Tongue (tissue), 2 donors: Measurements from ENCODE around the gene FLNB. TPM values are rescaled to one million over a fixed set of nuclear protein-coding genes. Genes with fewer than 3 reads are reported as not detected.
A peak's percentile ranks its signal among the peaks of the same experiment; 100 is the strongest.
"Not testable (repeated sequence)": the region's sequence is repeated elsewhere in the genome, so short reads cannot be mapped to it uniquely, and the experiment has no call there.

Experiments
- DNase-seq: peaks from one replicate; pipeline ENCODE4 v3.0.0-alpha.2; 2015
- total RNA-seq: library from RNA; depleted of rRNA; stranded (reverse); fragments of >200 nt; gene quantifications from one replicate; pipeline ENCODE4 v1.2.3, GENCODE V29; 2014

The FLNB gene
- total RNA-seq, 1 donor from 2014 or later, result 82.6 TPM

DNA sequence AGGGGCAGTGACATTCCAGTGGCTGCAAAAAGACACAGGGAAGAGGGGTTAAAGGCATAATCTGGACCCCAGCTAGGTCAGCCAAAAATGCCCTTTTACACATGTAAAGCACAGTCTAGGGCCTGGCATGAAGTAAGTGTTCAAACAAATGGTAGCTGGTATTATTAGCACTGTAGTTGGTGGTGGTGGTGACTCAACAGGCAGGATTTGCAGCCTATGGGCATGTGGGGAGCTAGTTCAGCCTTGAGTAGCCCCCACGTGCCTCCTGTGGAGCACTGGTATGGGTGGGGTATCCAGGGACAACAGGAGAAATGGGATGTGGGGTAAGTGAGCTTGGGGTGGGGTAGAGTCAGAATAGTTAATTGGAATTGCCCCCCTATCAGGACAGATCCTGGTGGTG lies 175.0 kb downstream of the FLNB start:
- no peak for DNase-seq

DNA sequence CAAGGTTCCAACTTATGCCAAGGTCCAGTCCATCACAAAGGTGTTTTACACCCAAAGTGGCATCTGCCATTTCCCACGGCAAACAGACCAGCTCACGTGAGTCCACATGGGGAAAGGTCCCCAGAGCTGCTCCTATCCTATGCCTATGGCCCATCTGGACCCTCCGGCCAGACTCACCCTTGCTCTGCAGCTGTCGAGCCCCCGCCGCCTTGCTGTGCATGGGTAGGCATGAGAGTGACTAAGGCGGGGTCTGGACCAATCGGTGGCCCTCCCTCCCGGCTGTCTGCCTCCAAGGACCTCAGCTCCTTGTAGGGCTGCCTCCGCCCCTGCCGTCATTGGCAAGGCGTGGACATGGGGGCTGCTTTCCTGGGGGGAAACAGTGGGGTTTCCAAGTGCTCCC lies 175.7 kb downstream of the FLNB start:
- DNase-seq, result no peak

DNA sequence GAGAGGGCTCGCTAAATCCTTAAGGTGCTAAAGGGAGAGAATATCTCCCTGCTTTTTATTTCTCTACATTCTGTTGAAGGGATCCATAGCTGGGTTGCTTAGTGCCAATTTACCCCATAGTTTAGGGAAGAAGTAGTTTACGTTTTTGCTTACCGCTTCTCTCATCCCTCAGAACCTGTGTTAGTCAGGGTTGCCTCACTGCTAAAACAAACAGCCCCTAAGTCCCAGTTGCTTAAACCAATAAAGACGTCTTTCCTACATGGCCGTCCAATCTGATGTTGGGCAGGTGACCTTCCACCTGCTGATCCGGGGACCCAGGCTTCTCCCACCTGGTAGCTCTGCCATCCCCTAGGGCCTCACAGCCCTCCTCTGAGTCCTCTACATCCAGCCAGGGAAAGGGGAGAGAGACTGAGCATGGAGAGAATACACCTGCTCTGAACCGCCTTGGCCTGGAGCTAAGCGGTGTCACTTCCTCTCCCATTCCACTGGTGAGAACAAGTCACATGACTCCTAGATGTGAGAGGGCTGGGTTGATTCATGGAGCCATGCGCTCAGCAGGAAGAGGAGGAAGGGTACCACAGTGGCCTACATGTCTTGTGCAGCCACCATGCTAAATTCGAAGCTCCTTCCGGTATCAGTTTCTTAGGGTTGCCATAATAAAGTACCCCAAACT lies 176.2 kb downstream of the FLNB start:
- no peak for DNase-seq

DNA sequence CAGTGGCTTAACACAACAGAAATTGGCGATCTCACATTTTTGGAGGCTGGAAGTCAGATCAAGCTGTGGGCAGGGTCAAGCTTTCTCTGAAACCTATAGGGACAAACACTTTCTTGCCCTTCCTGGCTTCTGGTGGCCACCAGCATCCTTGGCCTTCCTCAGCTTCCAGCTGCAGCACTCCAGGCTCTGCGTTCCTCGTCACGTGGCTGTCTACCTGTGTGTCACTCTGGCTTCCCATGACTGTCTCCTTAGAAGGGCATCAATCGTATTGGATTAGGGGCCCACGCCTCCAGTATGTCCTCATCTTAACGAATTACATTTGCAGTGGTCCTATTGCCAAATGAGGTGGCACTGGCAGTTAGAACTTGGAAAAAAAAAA lies 176.7 kb downstream of the FLNB start:
- DNase-seq, result no peak

DNA sequence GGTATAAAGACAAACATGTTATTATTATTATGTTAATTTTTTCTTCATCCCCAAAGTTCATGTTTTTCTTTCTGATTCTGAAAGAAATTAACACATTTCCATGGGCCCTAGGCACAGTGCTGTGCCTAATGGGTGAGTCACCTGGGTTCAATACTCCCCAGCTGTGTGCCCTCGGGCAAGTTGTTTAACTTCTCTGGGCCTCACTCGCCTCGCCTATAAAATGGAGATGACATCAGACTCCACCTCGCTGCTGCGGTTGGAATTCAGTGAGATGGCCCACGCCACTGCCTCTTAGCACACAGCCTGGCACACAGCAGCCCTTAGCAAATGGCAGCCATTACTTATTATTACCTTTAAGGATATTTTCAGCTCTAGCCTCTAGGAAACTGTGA lies 179.9 kb downstream of the FLNB start:
- no peak for DNase-seq

DNA sequence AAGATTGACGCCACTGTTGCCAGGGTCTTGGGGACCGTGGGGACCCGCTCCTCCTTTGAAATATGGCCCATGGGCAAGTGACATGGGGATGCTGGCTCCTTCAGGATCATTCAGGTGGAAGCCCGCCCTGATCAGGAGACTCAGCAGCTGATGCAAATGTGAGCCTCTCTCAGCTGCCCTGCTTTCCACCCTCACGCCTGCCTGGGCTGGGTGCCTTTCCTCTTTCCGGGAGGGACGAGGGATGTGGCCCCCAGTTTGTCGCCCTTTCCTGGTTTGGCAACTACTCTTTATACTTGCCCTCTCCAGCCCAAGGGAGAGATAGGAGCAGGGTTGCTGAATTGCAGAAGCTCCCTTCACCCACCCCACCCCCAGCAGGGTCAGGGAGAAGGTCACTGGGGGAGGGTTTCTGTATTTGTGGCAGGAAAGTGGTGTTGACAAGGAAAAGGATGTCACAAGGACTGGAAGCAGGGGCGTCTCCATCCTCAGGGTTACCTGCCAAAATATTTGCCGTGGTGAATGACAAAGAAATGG lies 180.8 kb downstream of the FLNB start:
- no peak for DNase-seq

DNA sequence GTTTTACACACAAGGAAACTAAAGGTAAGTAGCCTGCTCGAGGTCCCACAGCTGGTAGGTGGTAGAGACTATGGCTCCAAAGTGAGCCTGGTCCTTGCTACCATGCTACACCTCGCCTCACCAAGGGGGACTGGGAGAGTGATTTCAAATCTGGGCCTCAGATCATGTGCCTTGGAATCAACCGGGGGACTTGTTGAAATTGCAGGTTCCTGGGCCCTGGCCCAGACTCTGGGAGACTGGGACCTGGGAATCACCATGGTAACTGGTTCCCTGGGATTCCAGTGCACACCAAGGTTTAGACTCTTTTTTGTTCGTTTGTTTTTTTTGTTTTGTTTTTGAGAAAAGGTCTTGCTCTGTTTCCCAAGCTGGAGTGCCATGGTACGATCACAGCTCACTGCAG lies 181.5 kb downstream of the FLNB start:
- DNase-seq, result no peak

DNA sequence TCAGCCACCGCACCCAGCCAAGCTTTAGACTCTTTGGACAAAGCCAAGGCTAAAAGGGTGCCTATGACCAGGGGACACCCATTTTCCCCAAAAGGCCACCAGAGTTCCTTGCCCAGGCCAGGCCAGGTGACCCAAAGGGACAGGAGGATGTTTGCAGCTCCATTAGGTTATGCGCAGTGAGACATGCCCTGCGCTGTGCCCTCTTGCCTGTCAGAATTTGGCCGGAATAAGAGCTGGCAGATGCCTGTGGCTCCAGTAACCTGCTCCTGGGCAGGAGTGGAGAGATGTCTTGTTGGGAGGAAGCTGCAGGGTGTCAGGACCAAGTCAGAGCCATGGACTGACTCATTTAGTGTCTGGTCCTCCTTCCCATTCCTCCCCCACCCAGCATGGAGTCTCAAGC lies 182.1 kb downstream of the FLNB start:
- DNase-seq, result no peak

DNA sequence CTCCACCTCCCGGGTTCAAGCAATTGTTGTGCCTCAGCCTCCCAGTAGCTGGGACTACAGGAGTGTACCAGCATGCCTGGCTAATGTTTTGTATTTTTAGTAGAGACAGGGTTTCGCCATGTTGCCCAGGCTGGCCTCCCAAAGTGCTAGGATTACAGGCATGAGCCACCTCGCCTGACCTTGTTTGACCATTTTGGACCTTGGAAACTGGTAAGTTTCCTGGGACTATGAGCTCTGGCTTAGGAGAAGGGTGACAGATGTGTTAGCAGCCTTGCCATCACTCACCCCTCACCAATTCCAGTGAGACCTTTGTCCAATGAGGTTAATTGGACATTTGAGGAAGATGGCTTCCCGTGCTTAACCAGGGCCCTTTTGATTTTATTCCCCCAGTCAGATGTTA lies 182.7 kb downstream of the FLNB start:
- no peak for DNase-seq

DNA sequence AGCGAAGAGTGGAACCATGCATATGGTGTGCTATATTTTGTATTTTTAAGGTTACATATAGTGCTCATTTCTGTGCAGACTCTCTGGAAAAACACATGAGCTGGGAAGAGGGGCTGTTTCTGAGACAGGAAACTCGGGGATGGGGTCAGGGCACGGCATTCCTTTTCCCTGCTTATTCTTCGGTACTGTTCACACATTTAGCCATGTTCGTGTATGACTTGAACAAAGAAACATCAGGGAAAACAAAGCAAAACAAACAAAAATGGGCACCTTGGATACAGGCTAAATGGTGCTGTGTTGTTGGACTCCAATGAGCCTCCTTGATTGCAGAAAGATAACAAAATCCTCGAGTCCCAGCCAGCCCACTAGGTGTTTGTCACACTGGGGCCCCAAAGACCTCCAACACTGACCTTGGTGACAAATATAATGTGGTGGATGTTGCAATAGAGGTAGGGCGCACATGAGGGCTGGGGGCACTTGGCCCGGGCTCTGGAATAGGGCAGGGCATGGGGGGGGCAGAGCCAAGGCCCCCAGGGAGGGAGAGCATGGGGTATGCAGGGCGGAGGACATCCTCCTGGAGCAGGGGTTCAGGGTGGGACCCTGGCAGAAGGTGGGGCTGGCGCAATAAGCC lies 183.3 kb downstream of the FLNB start:
- no peak for DNase-seq

DNA sequence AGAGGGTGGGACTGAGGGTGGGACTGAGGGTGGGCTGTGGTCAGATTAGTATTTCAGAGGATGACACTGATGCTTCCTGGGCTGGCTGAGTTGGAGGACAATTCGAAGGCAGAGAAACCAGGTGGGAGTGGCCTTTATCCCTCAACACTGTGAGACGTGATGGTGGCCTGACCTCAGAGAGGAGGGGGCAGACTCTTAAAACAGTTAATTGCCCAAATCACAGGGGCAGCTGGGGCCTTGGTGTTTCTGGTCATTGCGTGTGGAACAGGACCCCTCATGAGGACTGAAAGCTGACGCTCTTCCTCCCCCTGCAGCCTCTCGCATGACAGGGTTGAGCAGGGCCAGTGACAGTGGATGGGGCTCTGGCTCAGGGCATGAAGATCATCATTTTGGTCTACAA lies 183.8 kb downstream of the FLNB start:
- no peak for DNase-seq

DNA sequence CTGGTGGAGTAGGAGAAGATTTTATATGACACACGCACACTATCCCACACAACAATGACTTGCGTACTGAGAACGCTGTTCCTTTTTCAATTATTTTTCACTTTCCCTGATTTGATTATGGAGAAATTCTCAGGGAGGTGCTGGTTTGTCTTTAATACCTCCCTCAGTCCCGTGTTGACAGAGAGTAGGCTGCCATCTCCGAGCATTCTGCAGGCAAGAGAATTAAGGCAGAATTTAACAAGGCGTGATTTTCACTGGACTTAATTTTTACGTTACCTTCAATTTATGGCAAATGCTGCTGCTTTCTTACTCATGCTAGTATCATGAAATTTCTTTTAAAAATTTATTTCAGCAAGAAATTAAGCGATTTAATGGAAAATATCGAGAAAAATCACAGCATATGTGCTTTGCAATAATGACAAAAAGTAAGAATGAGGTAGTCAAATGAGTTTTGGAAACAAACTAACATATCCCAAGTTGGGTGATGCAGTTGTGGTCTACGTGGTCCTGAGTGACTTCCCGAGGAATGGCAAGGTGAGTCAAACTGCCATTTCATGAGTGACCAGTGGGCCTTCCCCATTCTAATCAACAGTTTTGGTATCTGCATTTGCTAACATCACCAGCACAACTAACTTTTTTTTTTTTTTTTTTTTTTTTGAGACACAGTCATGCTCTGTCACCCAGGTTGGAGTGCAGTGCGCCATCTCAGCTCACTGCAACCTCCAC lies 185.6 kb downstream of the FLNB start:
- DNase-seq, result no peak

DNA sequence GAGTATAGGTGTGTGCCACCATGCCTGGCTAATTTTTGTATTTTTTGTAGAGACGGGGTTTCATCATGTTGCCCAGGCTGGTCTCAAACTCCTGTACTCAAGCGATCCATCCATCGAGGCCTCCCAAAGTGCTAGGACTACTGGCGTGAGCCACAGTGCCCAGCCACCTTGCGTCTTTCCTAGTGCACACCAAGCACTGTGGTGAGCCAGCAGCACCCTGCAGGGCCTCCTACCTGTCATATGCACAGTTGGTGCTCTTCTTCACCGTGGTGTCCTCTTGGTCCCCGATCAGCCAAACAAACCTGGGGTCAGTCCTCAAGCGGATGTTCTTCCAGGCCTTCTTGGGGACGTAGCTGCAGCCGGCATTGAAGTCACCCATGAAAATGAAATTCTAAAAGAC lies 189.4 kb downstream of the FLNB start:
- DNase-seq, result no peak

DNA sequence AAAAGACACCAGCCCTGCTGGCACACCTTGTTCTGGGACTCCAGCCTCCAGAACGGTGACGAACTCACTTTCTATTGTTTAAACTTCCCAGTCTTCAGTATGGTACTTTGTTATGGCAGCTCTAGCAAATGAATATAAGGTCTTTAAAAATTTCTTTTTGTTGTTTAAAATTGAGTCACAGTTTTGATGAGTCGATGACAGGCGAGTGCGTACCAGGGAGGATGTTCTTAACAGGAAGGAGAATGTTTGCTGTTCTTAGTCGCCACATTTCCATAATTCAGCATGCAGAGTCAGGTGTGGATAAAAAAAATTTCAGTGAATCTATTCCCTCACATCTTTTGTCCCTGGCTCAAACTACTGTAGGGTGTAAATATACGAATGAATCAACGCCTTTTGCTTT lies 190.1 kb downstream of the FLNB start:
- DNase-seq, result no peak

DNA sequence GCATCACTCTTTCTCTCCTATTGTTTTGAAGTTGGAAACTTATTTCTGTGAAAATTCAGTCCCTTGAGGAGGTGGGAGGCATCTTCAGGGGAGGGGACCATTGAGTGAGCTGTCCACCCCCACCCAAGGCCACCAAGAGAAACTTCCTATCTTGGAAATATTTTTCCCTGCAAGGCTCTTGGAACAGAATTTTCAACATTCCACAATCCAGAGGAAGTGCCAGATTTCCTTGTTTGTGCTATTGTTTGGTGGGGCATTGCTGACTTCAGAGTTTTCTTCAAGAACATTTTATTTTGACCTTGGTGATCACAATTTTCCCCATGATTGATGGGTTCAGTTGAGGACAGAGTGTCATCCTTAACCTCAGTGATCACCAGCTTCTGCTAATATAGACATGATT lies 190.6 kb downstream of the FLNB start:
- no peak for DNase-seq

DNA sequence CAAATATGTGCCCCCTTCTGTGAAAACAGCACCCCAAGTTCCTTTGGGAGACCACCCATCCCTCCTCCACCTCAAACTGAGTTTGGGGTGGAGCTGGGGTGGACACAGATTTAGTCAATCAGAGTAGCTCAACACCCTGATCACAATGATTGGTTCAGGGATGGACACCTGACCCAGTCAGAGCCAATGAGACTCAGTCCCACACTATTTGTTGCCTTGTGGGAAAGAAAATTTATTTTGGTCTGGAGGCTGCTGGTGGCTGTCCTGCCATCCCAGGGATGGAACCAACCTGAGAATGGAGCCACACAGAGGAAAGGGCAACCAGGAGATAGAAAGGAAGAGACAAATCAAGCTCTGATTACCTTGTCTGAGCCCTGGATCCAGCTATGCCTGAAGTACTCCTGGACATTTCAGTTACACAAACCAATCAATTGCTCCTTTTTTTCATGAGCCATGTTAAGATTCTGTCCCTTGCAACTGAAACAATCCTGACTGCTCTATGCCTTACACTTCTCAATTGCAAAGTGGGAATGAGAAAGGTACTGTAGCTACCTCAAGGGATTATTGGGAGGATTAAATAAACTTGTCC lies 192.0 kb downstream of the FLNB start:
- no peak for DNase-seq

DNA sequence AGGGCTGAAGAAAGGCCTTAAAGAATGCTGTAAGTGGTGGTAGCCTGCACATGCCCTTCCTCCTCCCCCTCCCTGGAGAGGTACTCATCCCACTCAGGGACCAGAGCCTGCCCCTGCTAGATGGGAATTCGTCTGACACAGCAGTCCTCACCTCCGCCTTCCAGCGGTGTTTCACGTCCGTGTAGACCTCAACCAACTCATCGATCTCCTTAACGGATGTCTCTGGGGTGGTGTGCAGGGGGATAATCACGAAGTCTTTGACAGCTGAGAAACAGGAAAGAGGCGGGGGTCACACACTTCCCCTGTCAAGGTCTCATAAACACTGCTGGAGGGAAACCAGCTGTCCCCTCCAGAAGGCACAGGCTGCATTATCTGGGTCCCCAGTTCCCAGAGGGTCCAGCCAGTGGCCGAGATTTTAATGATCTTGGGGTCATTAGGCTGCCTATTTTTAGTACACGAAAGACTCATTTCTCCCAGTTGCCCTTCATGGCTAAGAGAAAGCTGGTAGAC lies 192.7 kb downstream of the FLNB start:
- no peak for DNase-seq

DNA sequence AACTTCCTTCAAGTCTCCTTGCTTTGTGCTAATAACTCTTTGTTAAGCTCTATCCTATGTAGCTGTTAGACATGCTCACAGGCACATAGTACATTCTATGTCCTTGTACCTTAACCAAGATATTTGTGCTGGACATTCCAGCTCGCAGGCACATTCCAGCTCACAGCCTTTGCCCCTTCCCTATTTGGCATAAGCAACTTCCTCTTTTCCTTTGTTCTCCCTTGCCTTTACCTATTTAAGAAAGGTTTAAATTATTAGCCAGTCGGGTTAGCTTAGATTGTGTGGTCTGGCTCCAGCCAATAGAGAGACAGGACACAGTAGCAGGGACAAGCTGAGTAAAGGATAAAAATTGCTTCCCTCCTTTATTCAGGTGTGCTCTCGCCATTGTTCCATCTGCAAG lies 193.2 kb downstream of the FLNB start:
- not testable (repeated sequence) for DNase-seq

DNA sequence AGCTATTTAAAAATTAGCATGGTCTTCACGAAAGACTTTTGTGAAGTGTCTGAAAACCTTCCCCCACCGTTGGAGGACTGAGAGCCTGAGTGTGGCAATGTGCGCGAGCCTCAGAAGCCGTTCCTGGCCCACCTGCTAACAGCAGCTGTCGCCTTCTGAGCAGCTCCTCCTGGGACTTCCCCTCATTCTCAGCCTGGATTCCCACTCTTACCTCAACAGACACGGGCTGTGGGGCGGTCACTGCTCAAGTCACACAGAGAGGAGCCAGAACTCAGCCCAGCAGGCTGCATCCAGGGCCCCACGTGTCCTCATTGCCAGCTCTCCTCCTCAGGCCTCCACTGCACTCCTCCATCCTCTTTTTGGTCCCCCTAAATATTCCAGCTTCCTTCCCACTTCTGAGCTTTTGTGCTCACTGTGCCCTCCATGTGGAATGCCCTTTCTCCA lies 194.7 kb downstream of the FLNB start:
- DNase-seq, result peak; percentile 70

DNA sequence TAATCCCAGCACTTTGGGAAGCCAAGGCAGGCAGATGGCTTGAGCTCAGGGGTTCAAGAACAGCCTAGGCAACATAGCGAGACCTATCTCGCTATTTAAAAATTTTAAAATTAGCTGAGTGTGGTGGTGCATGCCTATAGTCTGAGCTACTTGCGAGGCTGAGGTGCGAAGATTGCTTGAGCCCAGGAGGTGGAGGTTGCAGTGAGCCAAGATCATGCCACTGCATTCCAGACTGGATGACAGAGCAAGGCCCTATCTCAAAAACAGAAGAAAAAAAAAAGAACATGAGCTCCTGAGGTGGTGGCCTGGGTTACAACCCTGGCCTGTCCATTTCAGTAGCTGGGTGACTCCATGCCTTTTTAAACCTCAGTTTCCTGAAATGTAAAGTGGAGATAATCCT lies 195.3 kb downstream of the FLNB start:
- no peak for DNase-seq

DNA sequence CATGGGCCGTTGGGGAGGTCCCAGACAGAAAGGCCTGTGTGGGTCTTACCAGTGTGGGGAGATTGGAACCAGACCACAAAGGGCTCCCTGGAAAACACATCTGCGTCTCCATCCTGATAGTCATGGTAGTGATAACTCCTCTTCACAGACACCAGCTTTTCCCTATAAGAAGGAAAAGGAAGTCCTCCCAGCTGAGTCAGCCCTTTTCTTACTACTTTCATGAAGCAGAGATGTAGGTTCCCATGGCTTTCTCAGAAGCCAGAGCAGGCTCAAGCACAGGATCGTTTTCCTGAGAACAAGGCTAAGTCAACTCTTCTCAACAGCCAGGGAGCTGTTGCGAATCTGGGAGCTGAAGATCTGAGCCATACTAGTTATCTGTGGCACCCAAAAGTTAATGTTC lies 196.5 kb downstream of the FLNB start:
- DNase-seq, result no peak

DNA sequence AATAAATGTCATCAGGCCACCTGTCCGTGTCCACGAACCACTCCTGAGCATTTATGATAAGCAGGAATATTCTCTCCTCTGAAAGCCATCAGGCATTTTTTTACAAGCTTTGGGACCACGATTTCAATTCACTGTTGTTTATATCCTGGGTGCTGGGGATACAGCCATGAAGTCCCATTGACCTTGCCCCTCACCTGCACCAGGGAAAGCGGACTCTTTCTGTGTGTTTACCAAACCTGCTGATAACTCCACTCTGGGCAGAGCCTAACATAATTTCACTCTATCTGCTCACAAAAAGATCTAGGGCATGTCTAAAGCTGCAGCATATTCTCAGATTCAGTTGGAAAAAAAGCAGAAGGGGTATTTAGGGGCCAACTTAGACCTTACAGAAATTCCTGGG lies 197.8 kb downstream of the FLNB start:
- no peak for DNase-seq

DNA sequence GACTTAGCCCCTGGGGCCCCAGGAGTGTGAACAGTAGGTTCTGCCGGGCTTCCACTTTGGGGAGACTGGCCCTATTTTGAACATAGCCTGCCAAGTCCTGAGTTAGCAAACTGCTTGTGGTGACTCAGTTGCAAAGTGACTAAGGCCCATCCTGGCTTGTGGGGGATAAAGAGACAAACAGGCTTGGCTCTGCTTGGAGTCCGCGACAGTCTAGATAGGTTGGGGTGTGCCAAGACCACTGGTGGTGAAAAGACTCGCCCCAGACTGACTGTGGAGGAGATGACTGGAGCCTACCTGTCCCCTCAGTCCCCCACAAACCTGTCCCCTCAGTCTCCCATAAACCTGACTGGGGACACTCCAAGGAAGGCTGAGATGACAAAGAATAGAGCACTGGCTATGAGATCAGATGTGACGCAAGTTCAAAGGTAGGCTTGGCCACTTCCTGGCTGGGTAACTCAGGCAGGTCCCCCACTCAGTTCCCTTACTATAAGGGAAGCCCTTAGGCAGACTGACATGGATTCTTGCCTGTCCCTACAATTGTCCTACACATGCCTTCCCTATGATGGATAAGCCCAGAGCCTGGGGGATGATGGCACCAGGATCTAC lies 198.3 kb downstream of the FLNB start:
- DNase-seq, result no peak
